ENCODE measurements around the gene USP48. TPM values are rescaled to one million over a fixed set of nuclear protein-coding genes. Genes with fewer than 3 reads are reported as not detected.

Gene USP48
- total RNA-seq, 1 experiment from 2014 or later, result 49.1 TPM

DNA sequence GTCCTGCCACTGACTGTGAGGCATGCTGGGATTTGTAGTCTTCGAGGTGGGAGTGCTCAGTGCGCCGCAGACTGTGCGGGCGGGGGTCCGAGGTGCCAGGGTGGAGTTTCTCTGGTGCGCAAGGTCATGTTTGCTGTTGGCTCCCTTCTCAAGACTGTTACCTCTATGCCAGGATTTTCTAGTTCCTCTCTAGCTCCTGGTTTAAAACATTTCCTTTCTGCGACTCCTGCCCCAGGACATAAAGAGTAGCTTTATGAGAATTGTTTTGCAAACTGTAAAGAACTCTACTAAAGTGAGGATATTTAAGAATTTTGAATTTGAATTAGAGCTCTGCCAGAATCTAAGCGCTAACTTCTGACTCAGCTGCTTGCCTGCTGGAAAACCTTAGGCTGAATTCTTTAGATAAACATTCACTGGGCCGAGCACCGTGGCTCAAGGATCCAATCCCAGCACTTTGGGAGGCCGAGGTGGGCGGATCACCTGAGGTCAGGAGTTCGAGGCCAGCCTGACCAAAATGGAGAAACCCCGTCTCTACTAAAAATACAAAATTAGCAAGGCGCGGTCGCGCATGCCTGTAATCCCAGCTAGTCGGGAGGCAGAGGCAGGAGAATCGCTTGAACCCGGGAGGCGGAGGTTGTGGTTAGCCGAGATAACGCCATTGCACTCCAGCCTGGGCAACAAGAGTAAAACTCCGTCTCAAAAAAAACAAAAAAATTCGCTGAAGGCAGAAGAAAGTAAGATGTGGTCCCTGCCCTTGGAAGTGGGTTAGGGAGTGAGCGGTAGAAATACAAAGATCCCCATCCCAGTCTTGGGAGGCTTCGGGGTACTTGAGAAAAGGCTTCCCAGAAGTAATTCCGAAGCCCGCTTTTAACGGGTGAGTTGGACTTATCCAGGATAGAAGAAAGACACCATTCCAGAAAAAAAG, 992 bp upstream of the USP48 start:
- intact Hi-C loops (cut with micrococcal nuclease; ENCODE audit: unreplicated experiment), result loop anchor here (10.0 kb wide), 1 partner anchor 109 kb away; no protein-coding TSS in a partner anchor

DNA sequence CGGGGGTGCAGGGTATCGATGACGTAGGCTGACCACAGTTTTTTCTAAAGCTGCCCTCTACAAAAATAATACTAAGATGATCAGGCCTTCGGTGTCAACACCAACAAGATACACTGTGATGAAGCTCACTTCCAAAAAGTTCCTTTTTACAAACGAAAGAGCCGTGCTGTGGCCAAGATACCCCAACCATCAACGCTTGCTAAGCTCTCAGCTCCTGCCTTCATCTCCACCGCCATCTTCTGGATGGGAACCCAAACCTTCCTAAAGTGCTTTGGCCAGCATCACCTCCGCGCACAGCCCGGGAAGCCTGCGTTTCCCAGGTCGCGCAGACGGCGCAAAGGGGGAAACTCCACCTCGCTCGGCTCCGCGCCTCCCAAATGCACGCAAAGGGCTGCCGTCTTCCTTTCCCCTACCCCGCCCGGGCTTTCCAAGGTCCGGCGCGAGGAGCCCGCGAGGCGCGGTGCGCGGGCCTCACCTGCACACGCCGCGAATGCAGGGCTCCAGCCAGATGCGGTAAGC, 541 bp downstream of the USP48 start:
- H3K4me1 Mint-ChIP-seq (ENCODE audit: low read depth, unreplicated experiment), result peaks cover 3% of the 10 kb centered on the region
- H3K27ac Mint-ChIP-seq (ENCODE audit: unreplicated experiment), result peak overlapping the region; percentile 98
- TF ChIP-seq, protein P1, sequence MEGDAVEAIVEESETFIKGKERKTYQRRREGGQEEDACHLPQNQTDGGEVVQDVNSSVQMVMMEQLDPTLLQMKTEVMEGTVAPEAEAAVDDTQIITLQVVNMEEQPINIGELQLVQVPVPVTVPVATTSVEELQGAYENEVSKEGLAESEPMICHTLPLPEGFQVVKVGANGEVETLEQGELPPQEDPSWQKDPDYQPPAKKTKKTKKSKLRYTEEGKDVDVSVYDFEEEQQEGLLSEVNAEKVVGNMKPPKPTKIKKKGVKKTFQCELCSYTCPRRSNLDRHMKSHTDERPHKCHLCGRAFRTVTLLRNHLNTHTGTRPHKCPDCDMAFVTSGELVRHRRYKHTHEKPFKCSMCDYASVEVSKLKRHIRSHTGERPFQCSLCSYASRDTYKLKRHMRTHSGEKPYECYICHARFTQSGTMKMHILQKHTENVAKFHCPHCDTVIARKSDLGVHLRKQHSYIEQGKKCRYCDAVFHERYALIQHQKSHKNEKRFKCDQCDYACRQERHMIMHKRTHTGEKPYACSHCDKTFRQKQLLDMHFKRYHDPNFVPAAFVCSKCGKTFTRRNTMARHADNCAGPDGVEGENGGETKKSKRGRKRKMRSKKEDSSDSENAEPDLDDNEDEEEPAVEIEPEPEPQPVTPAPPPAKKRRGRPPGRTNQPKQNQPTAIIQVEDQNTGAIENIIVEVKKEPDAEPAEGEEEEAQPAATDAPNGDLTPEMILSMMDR (IDR thresholded peaks at IDR 0.05; ENCODE audit: insufficient read depth in 1 of 2, low read depth in 1 of 2, low read length in 1 of 2, severe bottlenecking in 1 of 2, unreplicated experiment in 1 of 2), result peak in 1 of 2 experiments; percentile 37
- ChIA-PET POLR2A (interaction anchor here (0.7 kb wide), 2 partner anchors 113 to 120 kb away, joined by 3 to 4 read pairs; no protein-coding TSS in a partner anchor), CTCF (interaction anchor here (0.6 kb wide), 1 partner anchor 246 kb away, joined by 5 read pairs; no protein-coding TSS in a partner anchor)
- peaks cover 19% of the 10 kb centered on the region for H3K36me3 Mint-ChIP-seq (ENCODE audit: insufficient read depth, unreplicated experiment)
- H3K27me3 Mint-ChIP-seq (ENCODE audit: insufficient read depth, unreplicated experiment), result no peaks in the 10 kb centered on the region
- Histone ChIP-seq H3K27me3 (replicated peaks; ENCODE audit: control insufficient read depth, insufficient read depth, low read length) (no peaks in the 10 kb centered on the region), H3K4me1 (no peaks in the 10 kb centered on the region), H3K36me3 (ENCODE audit: control insufficient read depth, insufficient read depth, low read length) (no peaks in the 10 kb centered on the region), H3K4me3 (ENCODE audit: low read depth, low read length) (peak overlapping the region; percentile 91), H3K9me3 (no peaks in the 10 kb centered on the region)
- no TSS peak for BruUV-seq (replicated peaks)
- DNase-seq, result peak; percentile 58 to 59
- H3K4me3 Mint-ChIP-seq (ENCODE audit: unreplicated experiment), result peak overlapping the region; percentile 86
- peaks cover 9% of the 10 kb centered on the region for H3K9me3 Mint-ChIP-seq (ENCODE audit: unreplicated experiment)
- intact Hi-C loops (cut with micrococcal nuclease; ENCODE audit: unreplicated experiment), result loop anchor here (1.0 to 10.0 kb wide), 2 partner anchors 79 to 108 kb away; no protein-coding TSS in a partner anchor

More for the DNA sequence above, 992 bp upstream of the USP48 start:
- peak overlapping the region; percentile 91 for H3K4me3 ChIP-seq (ENCODE audit: low read depth, low read length)
- Mint-ChIP-seq H3K36me3 (ENCODE audit: insufficient read depth, unreplicated experiment) (peaks cover 19% of the 10 kb centered on the region), H3K4me3 (ENCODE audit: unreplicated experiment) (peak overlapping the region; percentile 86), H3K27ac (ENCODE audit: unreplicated experiment) (peak overlapping the region; percentile 98), H3K4me1 (ENCODE audit: low read depth, unreplicated experiment) (no peaks in the 10 kb centered on the region), H3K27me3 (ENCODE audit: insufficient read depth, unreplicated experiment) (no peaks in the 10 kb centered on the region), H3K9me3 (ENCODE audit: unreplicated experiment) (peaks cover 9% of the 10 kb centered on the region)
- BruUV-seq (replicated peaks), result no TSS peak
- H3K9me3 ChIP-seq, result no peaks in the 10 kb centered on the region
- ChIA-PET POLR2A (no interaction called here), CTCF (no interaction called here)
- peak in 1 of 2 experiments; percentile 20 for DNase-seq
- H3K36me3 ChIP-seq (ENCODE audit: control insufficient read depth, insufficient read depth, low read length), result no peaks in the 10 kb centered on the region
- no peaks in the 10 kb centered on the region for H3K27me3 ChIP-seq (replicated peaks; ENCODE audit: control insufficient read depth, insufficient read depth, low read length)
- TF ChIP-seq, protein P1 (IDR thresholded peaks at IDR 0.05; ENCODE audit: insufficient read depth in 1 of 2, low read depth in 1 of 2, low read length in 1 of 2, severe bottlenecking in 1 of 2, unreplicated experiment in 1 of 2), result no peak
- no peaks in the 10 kb centered on the region for H3K4me1 ChIP-seq

DNA sequence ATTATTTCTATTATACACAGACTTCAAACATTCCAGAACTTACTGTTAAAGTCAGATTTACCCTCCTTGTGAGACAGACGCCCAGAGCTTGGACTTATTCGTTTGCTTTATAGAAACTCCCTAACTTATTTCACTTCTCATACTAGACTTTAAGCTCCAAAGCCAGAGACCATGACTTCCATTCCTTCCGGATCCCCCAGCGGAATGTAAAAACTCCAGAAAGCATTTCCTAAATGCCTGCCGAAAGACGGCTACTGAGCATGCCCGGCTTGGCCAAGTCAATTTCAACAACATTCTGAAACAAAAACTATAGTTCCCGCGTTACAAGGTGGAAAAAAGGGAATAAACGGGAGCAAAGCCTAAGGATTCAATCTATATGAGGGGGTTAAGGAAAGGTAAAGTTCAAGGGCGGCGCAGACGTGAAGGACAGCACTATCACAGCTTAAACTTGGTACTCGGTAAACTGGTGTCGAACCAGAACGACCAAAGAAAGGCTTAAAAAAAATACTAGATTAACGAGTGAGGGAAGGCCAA, 1.1 kb downstream of the USP48 start:
- Mint-ChIP-seq H3K4me1 (ENCODE audit: low read depth, unreplicated experiment) (peaks cover 6% of the 10 kb centered on the region), H3K36me3 (ENCODE audit: insufficient read depth, unreplicated experiment) (peaks cover 19% of the 10 kb centered on the region), H3K27me3 (ENCODE audit: insufficient read depth, unreplicated experiment) (no peaks in the 10 kb centered on the region), H3K9me3 (ENCODE audit: unreplicated experiment) (peaks cover 6% of the 10 kb centered on the region), H3K4me3 (ENCODE audit: unreplicated experiment) (peak overlapping the region; percentile 86), H3K27ac (ENCODE audit: unreplicated experiment) (peak overlapping the region; percentile 98)
- intact Hi-C loops (cut with micrococcal nuclease; ENCODE audit: unreplicated experiment), result loop anchor here (1.0 to 10.0 kb wide), 2 partner anchors 79 to 107 kb away; no protein-coding TSS in a partner anchor
- no peaks in the 10 kb centered on the region for H3K4me1 ChIP-seq
- no peaks in the 10 kb centered on the region for H3K36me3 ChIP-seq (ENCODE audit: control insufficient read depth, insufficient read depth, low read length)
- peak overlapping the region; percentile 91 for H3K4me3 ChIP-seq (ENCODE audit: low read depth, low read length)
- TF ChIP-seq, protein P1 (IDR thresholded peaks at IDR 0.05; ENCODE audit: insufficient read depth in 1 of 2, low read depth in 1 of 2, low read length in 1 of 2, severe bottlenecking in 1 of 2, unreplicated experiment in 1 of 2), result no peak
- BruUV-seq (replicated peaks), result TSS peak; percentile 73
- ChIA-PET POLR2A (interaction anchor here (1.1 kb wide), 1 partner anchor 140 kb away, joined by 4 read pairs; no protein-coding TSS in a partner anchor), CTCF (interaction anchor here (0.6 kb wide), 2 partner anchors 78 to 246 kb away, joined by 5 read pairs; no protein-coding TSS in a partner anchor)
- no peaks in the 10 kb centered on the region for H3K9me3 ChIP-seq
- H3K27me3 ChIP-seq (replicated peaks; ENCODE audit: control insufficient read depth, insufficient read depth, low read length), result no peaks in the 10 kb centered on the region
- peak in 1 of 2 experiments; percentile 24 for DNase-seq

Data from Caco-2 (cell line).